Ishikawa (cell line): ENCODE measurements around the gene TRIM62.
A peak's percentile ranks its signal among the peaks of the same experiment; 100 is the strongest.

Source experiments
- CREB1 ChIP-seq: IDR thresholded peaks from 2 replicates; pipeline ENCODE4 v1.6.1; 2012; ENCODE audit warnings: low read depth
- EGR1 ChIP-seq: IDR thresholded peaks from 2 replicates; pipeline ENCODE4 v1.6.1; 2012
- EP300 ChIP-seq: IDR thresholded peaks from 2 replicates; pipeline ENCODE4 v1.6.1; 2012; ENCODE audit warnings: borderline replicate concordance
- NFIC ChIP-seq: IDR thresholded peaks from 2 replicates; pipeline ENCODE4 v1.6.1; 2012
- RAD21 ChIP-seq: IDR thresholded peaks from 2 replicates; pipeline ENCODE4 v1.6.1; 2012; ENCODE audit warnings: low read depth
- TAF1 ChIP-seq: IDR thresholded peaks from 2 replicates; pipeline ENCODE4 v1.6.1; 2012; ENCODE audit warnings: low read depth, mild to moderate bottlenecking
- TF ChIP-seq, protein P1 (sequence below): IDR thresholded peaks from 2 replicates; pipeline ENCODE4 v1.6.1; 2012; ENCODE audit warnings: low read depth, mild to moderate bottlenecking
- TF ChIP-seq, protein P2 (sequence below): IDR thresholded peaks from 2 replicates; pipeline ENCODE4 v1.6.1; 2012

DNA sequence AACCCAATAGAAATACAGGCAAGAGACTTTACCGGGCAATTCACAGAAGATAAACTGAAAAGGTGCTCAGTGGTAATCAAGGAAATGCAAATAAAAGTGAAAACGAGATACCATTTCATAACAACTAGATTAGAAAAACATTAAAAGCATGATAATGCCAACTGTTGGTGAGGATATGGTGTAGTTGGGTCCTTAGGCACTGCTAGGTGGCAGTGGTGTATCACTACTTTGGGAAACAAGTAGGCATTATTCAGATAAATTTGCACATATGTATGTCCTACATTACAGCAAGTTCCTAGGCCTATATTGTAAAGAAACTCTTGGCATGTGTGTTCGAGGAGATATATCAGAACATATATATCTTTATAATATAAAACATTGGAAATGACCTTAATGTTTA, 69.9 kb downstream of the TRIM62 start:
- TF ChIP-seq, protein P1, sequence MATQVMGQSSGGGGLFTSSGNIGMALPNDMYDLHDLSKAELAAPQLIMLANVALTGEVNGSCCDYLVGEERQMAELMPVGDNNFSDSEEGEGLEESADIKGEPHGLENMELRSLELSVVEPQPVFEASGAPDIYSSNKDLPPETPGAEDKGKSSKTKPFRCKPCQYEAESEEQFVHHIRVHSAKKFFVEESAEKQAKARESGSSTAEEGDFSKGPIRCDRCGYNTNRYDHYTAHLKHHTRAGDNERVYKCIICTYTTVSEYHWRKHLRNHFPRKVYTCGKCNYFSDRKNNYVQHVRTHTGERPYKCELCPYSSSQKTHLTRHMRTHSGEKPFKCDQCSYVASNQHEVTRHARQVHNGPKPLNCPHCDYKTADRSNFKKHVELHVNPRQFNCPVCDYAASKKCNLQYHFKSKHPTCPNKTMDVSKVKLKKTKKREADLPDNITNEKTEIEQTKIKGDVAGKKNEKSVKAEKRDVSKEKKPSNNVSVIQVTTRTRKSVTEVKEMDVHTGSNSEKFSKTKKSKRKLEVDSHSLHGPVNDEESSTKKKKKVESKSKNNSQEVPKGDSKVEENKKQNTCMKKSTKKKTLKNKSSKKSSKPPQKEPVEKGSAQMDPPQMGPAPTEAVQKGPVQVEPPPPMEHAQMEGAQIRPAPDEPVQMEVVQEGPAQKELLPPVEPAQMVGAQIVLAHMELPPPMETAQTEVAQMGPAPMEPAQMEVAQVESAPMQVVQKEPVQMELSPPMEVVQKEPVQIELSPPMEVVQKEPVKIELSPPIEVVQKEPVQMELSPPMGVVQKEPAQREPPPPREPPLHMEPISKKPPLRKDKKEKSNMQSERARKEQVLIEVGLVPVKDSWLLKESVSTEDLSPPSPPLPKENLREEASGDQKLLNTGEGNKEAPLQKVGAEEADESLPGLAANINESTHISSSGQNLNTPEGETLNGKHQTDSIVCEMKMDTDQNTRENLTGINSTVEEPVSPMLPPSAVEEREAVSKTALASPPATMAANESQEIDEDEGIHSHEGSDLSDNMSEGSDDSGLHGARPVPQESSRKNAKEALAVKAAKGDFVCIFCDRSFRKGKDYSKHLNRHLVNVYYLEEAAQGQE: no peak
- no peak for TF ChIP-seq EP300
- no peak for TF ChIP-seq NFIC
- TF ChIP-seq TAF1: no peak
- TF ChIP-seq CREB1: no peak
- peak; percentile 52 for TF ChIP-seq RAD21
- TF ChIP-seq, protein P2, sequence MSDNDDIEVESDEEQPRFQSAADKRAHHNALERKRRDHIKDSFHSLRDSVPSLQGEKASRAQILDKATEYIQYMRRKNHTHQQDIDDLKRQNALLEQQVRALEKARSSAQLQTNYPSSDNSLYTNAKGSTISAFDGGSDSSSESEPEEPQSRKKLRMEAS: no peak
- no peak for TF ChIP-seq EGR1
